SKM-1 treated with dmso at 0.1 percent for 144 hours (cell line): ENCODE data around the gene F7.
"Not testable (repeated sequence)": the region's sequence is repeated elsewhere in the genome, so short reads cannot be mapped to it uniquely, and the experiment has no call there.

ENCODE experiments used
- DNase-seq: peaks from one replicate; lab custom pipeline; 2025; ENCODE audit not compliant: unreplicated experiment; lab: John Stamatoyannopoulos, UW

Gene F7

DNA sequence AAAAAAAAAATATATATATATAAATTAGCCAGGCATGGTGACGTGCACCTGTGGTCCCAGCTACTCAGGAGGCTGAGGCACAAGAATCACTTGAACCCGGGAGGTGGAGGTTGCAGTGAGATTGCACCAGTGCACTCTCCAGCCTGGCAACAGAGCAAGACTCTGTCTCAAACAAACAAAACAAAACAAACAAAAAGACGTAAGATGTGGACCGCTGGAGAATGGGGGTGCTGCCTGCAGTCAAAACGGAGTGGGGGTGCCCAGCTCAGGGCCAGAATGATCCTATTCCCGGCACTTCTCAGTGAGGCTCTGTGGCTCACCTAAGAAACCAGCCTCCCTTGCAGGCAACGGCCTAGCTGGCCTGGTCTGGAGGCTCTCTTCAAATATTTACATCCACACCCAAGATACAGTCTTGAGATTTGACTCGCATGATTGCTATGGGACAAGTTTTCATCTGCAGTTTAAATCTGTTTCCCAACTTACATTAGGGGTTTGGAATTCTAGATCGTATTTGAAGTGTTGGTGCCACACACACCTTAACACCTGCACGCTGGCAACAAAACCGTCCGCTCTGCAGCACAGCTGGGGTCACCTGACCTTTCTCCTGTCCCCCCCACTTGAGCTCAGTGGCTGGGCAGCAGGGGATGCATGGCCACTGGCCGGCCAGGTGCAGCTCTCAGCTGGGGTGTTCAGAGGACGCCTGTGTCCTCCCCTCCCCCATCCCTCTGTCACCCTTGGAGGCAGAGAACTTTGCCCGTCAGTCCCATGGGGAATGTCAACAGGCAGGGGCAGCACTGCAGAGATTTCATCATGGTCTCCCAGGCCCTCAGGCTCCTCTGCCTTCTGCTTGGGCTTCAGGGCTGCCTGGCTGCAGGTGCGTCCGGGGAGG, at the start of gene F7:
TSS of gene F7 (plus strand) at position 760 of the 889 bp plus-strand sequence. CDS start at position 811, 51 bp downstream.
- DNase-seq: no peak

DNA sequence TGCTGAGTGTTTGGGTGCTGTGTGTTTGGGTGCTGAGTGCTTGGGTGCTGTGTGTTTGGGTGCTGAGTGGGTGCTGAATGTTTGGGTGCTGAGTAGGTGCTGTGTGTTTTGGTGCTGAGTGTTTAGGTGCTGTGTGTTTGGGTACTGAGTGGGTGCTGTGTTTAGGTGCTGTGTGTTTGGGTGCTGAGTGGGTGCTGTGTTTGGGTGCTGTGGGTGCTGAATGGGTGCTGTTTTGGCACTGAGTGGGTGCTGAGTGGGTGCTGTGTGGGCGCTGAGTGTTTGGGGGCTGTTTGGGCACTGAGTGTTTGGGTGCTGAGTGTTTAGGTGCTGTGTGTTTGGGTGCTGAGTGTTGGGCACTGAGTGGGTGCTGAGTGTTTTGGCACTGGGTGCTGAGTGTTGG, 48.5 kb upstream of the F7 start:
- no peak for DNase-seq

DNA sequence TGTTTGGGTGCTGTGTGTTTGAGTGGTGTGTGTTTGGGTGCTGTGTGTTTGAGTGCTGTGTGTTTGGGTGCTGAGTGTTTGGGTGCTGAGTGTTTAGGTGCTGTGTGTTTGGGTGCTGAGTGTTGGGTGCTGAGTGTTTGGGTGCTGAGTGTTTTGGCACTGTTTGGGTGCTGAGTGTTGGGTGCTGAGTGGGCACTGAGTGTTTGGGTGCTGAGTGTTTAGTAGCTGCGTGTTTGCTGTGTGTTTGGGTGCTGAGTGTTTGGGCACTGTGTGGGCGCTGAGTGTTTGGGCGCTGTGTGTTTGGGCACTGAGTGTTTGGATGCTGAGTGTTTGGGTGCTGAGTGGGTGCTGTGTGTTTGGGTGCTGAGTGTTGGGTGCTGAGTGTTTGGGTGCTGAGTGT, 48.0 kb upstream of the F7 start:
- DNase-seq: not testable (repeated sequence)

DNA sequence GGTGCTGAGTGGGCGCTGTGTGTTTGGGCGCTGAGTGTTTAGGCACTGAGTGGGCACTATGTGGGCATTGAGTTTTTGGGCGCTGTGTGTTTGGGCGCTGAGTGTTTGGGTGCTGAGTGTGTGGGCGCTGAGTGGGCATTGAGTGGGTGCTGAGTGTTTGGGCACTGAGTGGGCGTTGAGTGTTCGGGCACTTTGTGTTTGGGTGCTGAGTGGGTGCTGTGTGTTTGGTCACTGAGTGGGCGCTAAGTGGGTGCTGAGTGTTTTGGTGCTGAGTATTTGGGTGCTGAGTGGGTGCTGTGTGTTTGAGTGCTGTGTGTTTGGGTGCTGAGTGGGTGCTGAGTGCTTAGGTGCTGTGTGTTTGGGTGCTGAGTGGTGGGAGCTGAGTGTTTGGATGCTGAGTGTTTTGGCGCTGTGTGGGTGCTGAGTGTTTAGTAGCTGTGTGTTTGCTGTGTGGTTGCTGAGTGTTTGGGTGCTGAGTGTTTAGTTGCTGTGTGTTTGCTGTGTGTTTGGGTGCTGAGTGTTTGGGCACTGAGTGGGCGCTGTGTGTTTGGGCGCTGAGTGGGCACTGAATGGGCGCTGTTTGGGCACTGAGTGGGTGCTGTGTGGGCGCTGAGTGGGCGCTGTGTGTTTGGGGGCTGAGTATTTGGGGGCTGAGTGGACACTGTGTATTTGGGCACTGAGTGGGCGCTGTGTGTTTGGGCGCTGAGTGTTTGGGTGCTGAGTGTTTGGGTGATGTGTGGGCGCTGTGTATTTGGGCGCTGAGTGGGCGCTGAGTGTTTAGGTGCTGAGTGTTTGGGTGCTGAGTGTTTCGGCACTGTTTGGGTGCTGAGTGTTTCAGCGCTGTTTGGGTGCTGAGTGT, 47.2 kb upstream of the F7 start:
- no peak for DNase-seq

DNA sequence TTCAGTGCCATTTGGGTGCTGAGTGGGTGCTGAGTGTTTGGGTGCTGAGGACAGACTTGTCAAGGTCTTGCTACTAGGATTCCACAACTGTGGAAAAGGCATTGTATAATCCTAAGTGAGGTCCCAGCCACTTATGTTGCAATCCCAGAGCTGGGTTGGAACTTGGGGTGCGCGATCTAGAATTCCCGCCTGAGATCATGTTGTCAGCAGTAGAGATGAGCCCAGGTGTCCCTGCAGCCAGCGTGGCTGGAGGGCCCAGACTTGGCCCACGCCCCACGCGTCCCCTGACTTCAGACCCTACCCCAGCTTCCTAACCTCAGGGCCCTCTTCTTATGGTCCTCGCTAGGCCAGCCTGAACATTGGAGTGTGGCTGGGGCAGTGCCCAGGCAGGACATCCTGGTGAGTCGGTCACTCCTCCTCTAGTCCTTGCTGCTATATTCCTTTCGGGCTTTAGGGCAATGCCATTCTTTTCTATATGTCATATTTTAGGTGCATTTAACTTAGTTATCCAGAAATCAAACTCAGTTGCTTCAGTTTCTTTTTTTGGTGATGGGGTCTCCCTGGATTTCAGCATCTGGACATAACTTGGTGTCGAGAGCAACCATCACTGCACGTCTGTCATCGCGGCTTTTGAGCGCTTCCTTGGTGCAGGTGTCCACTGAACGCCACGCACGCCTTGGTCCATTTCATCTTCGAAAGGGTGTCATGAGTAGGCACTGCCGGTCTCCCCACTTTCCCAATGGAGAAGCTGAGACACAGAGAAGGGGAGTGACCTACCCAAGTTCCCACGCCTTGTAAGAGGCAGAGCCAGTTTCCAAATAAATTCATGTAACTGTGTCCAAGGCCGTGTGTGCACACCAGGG, 46.4 kb upstream of the F7 start:
- DNase-seq: no peak

DNA sequence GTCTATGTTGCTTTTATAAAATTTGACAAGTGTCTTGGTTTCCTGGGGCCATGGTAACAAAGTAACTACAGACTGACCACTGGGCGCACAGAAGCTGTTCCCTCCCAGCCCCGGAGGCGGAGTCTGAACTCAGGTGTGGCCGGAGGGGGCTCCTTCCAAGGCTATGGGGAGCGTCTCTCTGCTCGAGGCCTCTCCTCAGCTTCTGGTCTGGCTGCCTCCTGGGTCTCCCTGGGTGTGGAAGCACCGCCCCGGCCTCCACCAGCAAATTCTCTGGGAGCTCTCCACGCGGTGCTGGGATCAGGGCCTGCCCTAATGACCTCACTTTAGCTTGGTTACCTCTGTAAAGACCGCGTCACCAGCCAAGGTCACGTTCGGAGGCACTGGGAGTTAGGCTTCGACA, 45.7 kb upstream of the F7 start:
- DNase-seq: no peak

DNA sequence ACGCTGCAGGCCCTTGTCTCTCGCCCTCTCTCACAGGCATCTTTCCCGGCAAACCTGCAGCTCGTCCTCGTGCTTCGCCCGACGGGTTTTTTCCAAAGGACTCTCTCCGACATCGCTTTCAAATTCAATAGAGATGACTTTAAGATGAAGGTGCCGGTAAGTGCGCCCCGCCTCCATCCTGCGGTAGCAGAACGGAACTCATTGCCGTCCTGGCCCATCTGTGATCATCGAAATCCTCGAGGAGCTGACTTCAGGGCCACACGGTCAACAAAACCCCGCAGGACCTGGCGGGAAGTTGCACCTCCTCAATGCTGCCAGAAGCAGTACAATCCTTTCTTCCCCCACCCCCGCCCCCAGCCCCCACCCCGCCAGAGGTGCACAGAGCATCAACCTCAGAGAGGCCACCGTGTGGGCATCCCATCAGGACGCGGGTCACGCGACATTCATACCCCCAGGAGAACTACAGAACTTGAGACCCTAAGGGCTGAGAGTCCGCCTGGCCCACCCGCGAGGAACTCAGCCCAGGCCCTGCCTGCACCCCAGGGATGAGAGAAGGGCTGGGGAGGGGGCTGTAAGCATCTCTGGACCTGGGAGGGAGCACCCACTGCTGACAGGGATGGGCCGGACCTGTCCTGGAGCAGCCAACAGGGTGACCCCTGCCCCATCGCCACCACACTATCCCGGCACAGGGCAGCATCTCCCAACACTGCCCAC, 44.9 kb upstream of the F7 start:
- DNase-seq: no peak

DNA sequence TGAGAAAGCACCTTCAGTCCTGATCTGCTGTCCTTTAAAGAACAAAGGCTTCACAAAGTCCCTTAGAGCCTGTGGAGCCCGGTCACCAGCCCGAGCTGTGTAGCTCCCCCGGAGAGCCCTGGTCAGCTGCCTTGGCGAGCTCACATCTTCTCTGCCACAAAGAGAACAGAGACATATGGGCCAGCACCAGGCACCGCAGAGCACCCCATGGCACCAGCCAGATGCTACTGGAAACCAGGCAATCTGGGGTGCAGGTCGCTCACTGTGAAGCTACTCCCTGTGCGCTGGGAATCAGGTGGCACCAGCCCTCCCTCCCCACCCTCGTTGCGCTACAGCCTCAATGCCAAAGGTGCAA, 44.3 kb upstream of the F7 start:
- DNase-seq: no peak

DNA sequence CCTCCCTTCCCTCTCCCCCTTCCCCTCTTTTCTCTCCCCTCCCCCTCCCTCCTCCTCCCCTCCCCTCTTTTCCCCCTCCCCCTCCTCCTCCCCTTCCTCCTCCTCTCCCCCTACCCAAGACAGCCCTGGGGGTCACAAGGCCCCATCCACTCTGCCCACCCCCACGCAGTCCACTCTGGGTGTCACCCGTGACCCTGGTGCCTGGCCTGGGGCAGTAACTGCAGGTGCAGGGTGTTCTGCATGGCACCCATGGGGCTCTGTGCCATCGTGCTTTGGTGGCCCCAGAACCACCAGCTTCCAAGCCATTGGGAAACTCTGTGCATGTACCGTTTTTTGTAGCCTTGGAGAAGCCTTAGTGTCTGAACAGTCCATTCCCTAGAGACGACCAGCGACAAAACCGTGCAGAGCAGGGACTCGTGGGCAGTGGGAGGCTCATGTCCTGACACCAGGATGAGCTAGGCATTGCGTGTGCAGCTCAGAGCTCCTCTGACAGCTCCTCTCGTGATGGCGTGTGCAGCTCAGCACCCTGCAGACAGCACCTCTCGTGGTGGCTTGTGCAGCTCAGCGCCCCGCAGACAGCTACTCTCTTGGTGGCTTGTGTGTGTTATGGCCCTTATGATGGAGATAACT, 43.7 kb upstream of the F7 start:
- DNase-seq: no peak

DNA sequence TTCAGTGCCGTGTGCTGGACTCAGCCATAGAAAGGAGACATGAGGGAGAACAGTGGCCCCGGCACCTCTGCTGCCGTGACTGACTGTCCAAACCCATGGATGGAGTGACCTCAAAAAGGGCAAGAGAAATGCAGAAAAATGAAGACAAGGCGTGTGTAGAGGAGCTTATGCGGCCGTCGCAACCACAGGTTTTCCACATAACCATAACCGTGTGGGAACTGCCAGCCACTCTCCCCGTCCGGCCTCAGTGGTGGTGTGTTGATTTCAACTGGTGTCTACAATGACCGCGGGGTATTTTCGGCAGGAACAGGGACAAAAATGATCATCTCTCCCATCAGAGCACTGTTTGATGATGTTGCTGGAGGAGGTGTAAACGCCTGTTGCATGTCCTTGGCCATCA, 42.9 kb upstream of the F7 start:
- DNase-seq: no peak

DNA sequence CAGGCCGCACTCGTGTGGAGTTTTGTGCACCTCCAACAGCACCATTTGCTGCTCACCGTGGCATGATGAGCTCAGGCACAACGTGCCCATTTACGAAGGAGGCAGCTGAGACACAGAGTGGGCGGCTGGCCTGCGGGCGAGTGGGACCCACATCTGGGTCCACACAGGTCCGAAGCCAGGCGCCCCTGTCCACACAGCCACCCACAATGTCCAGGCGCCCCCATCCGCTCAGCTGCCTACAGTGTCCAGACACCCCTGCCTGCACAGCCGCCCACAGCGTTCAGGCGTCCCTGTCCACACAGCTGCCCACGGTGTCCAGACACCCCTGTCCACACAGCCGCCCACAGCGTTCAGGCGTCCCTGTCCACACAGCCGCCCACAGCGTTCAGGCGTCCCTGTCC, 42.5 kb upstream of the F7 start:
- DNase-seq: no peak

DNA sequence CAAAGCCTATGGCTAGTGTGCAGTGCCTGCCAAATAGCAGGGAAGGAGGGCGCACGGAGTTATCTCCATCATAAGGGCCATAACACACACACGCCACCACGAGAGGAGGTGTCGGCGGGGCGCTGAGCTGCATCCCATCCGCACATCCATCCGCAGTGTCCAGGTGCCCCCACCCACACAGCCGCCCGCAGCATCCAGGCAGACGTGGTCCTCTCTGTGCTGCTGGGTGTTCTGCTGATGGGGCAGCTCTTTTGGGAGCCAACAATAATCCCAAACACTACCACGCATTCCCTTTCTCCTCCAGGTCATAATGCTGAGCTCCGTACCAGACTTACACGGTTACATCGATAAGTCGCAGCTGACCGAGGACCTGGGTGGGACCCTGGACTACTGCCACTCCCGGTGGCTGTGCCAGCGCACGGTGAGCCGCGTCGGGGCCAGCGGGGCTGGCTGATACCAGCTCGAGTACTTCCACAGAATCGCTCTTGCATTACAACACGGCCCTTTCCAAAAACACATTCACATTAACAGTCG, 41.5 kb upstream of the F7 start:
- no peak for DNase-seq

DNA sequence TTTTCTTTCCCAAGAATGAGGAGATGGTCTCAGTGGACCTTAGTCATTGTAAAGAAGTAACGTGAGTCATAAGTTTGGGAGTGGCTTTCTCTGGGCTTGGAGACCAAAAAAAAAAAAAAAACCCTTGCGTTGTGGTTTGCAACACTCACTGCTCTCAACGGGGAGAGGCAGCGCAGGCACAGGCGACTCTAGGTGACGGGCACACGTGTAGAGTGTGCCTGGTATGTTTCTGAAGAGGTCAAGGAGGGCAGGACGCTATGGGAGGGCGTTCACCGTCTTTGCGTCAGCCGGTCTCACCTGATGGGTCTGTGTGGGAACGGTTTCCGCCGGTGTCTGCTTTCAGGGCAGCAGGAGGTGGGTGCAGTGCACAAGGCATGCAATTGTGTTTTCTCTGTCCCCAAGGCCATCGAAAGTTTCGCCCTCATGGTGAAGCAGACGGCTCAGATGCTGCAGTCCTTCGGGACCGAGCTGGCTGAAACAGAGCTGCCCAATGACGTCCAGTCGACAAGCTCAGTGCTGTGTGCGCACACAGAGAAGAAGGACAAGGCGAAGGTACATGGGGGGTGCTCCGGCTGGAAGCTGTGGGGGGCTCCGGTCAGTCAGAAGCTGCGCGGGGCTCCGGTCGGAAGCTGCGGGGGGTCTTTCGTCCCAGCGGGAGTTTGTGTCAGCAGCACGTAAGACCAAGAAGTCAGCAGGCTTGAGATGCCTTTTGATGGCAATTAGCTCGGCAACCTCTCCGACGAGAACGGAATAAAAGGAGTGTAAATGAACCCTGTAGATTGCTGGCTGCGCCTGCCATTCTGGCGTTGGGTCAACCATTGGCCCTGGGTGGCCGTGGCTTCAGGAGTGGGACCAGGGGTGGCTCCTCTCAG, 40.8 kb upstream of the F7 start:
- no peak for DNase-seq

DNA sequence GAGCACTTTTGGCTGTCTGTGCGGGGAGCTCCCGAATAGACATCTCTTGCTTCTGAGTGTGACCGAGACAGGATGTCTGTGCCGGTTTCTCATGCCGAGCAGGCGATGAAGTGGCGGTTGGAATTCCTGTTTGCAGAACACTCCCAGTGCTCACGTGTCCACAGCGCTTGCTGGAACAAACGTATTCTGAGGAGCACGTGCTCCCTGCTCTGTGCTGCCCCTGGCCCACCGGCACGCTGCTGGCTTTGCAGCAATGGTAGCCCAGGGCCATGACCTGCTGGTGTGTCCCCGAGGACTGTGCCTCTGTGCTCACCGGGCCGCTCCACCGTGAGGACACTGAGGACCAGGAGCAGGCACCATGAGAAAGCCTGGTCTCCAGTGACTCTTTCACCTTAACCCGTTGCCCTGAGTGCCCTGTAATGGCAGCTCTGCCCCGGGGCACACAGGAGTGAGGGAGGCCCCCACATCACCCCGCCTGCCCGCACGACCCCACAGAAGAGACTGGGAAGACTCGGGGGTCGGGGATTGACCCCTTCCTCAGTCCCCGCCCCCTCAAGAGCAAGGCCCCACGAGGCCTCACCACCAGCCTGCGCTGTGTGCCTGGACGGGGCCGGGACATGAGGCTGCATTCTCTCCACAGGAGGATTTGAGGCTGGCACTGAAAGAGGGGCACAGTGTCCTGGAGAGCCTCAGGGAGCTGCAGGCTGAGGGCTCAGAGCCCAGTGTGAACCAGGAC, 40.0 kb upstream of the F7 start:
- DNase-seq: no peak

DNA sequence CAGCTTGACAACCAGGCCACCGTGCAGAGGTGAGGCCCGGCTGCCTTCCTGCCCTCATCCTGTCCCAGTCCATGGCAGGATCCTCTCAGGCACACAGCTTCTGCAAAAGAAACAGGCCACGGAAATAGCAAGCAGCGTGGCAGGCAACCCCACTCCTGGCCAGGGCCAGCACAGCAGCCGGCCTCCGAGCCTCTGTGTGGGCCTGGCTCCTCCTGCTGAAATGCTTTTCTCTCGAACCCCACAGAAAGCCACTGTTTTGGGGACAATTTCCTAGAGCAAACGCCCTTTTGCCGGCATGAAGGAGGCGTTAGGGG, 39.5 kb upstream of the F7 start:
- no peak for DNase-seq

DNA sequence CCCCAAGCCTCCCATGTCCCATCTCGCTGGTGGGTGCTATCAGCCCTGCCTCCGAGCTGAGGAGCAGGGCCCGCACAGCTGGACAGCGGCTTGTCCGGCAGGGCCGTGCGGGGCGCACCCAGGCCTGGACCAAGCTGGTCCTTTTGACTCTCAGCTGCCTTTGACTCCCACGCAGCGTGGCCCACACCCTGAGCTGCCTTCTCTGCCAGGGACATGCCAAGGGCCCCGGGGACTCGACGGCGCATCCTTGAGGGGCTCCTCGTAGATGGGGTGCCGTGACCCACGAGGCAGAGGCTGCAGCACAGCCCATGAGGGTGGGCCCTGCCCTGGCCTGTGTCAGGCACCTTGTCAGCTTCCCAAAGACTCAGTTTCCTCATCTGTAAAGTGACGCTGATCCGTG, 38.8 kb upstream of the F7 start:
- no peak for DNase-seq

DNA sequence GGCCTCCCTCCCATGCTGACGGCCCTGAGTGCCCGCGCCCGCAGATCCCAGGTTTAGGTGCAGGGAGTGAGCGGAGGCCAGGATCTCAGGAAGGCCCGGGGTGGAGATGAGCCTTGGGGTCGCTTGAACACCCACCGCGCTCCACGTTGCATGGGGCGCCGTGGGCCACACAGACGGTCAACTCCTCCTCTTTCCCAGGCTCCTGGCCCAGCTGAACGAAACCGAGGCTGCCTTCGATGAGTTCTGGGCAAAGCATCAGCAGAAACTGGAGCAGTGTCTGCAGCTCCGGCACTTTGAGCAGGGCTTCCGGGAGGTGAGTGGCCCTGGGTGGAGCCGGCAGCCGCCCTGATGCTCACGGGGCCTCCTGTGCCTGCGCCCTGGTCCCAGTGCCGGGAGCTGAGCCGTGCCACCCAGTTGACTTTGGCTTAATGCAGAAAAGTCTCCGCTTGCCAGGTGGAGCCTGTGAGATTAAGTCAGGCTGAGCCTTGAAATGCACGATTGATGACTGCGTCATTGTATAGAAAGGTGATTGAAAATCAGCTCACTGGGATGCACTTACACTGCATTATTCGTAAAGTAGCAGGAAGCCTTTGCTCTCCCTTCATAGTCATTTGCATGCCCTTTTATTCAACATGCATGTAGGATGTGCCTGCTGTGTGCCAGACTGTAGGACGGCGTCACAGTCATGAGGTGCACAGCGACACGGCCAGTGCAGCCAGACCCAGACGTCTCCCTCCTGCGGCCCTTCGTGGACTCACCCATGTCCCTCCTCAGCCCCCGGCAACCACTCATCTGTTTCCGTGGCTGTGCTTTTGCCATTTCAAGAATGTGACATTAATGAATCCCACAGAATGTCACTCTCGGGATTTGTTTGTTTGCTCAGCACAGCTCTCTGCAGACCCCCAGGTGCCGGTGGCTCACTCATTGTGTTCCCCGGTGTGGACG, 35.5 kb upstream of the F7 start:
- DNase-seq: no peak
